ENCODE data around the gene RUNDC1.

DNA sequence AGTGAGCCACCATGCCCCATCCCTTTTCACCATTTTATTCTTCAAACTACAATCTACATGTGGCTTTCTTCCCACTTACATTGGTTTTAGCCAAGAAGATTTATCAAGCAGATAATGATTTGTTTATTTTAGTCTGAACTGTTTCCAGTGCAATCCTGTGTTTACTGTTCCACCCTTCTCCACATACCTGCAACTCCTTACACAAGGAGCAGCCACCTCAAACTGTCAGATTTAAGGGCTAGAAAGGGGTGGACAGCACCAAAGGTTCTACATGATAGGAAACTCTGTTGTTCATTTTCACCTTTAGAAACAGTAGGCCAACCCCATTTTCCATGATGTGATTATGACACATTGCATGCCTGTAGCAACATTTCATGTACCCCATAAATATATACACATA lies 1.9 kb downstream of the RUNDC1 start:
- TF ChIP-seq CTCF (IDR thresholded peaks at IDR 0.05; ENCODE audit: poor library complexity, severe bottlenecking) (no peak), SMC3 (conservative IDR thresholded peaks at IDR 0.05; ENCODE audit: poor library complexity) (no peak), MXI1 (conservative IDR thresholded peaks at IDR 0.05; ENCODE audit: poor library complexity, severe bottlenecking) (no peak), EP300 (conservative IDR thresholded peaks at IDR 0.05; ENCODE audit: poor library complexity, severe bottlenecking) (no peak), REST (IDR thresholded peaks at IDR 0.05; ENCODE audit: borderline replicate concordance) (no peak)

Data from neural cell (in vitro differentiated cells).